Dermis blood vessel endothelial cell (primary cell): Measurements from ENCODE around the gene SLC35E4. TPM values are rescaled to one million over a fixed set of nuclear protein-coding genes. Genes with fewer than 3 reads are reported as not detected.
"Not testable (repeated sequence)": the region's sequence is repeated elsewhere in the genome, so short reads cannot be mapped to it uniquely, and the experiment has no call there.

Experiments used
- DNase-seq: peaks from one replicate; pipeline ENCODE4 v3.0.0; 2010
- total RNA-seq: library from RNA; depleted of rRNA; stranded (reverse); fragments of >200 nt; gene quantifications from 2 replicates; pipeline ENCODE4 v1.2.3, GENCODE V29; 2014

The SLC35E4 gene
- total RNA-seq, 1 donor from 2014 or later = 40.7 TPM

GRCh38 chr22:30612789-30613188 lies 22.8 kb upstream of the SLC35E4 start:
- DNase-seq = no peak

DNA sequence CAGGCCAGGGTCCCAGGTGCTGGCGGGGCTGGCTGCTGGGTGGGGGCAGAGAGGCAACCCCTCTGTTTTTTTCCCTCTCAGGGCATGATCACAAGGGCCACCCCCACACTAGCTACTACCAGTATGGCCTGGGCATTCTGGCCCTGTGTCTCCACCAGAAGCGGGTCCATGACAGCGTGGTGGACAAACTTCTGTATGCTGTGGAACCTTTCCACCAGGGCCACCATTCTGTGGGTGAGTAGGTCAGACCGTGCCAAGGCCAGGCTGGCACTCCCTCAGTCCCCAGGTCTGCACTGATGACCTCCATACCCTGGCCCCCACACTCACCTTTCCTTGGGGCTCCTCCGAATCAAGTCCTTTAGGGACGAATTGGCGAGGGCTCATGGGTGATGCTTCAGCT lies 21.3 kb upstream of the SLC35E4 start:
- DNase-seq = no peak

- DNase-seq = no peak
Observed at GRCh38 chr22:30614879-30615278, 20.7 kb upstream of the SLC35E4 start.

- DNase-seq = no peak
Observed at GRCh38 chr22:30615543-30615954, 20.0 kb upstream of the SLC35E4 start.

DNA sequence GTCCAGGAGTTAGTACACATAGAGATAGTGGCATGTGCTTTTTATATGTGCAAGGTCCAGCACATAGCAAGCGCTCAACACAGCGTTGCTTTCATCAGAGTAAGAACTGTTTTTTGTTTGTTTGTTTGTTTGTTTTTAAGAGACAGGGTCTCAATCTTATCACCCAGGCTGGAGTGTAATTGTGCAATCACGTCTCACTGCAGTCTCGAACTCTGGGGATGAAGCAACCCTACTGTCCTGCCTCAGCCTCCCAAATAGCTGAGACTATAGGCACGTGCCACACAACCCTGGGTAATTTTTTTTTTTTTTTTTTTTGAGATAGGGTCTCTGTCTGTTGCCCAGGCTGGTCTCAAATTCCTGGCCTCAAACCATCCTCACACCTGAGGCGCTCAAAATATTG lies 17.8 kb upstream of the SLC35E4 start:
- no peak for DNase-seq

GRCh38 chr22:30619909-30620308 lies 15.7 kb upstream of the SLC35E4 start:
- not testable (repeated sequence) for DNase-seq

DNA sequence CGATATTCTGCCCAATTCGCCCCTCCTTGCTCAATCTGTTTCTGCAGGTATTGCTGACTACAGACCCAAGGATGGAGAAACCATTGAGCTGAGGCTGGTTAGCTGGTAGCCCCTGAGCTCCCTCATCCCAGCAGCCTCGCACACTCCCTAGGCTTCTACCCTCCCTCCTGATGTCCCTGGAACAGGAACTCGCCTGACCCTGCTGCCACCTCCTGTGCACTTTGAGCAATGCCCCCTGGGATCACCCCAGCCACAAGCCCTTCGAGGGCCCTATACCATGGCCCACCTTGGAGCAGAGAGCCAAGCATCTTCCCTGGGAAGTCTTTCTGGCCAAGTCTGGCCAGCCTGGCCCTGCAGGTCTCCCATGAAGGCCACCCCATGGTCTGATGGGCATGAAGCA lies 9.2 kb upstream of the SLC35E4 start:
- no peak for DNase-seq

DNA sequence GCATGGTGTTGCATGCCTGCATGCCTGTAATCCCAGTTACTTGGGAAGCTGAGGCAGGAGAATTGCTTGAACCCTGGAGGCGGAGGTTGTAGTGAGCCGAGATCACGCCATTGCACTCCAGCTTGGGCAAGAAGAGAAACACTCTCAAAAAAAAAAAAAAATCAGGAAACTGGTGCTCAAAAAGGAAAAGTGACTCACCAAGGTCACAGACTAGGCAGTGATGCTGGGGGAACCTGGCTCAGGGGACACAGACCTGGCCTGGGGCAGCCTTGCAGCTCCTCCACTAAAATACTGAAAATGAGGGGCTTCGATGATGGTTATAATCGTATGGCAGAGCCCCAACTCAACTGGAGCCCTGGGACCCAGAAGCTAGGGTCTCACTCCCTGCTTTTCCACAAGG lies 8.1 kb upstream of the SLC35E4 start:
- DNase-seq = peak; percentile 68

- DNase-seq = no peak
Observed at GRCh38 chr22:30628491-30628890, 7.1 kb upstream of the SLC35E4 start.

- not testable (repeated sequence) for DNase-seq
Observed at GRCh38 chr22:30631469-30631868, 4.1 kb upstream of the SLC35E4 start.

GRCh38 chr22:30634471-30635233 lies 929 bp upstream of the SLC35E4 start:
- DNase-seq = peak; percentile 93

- DNase-seq = peak; percentile 55
Observed at GRCh38 chr22:30636226-30637077, 871 bp downstream of the SLC35E4 start.

DNA sequence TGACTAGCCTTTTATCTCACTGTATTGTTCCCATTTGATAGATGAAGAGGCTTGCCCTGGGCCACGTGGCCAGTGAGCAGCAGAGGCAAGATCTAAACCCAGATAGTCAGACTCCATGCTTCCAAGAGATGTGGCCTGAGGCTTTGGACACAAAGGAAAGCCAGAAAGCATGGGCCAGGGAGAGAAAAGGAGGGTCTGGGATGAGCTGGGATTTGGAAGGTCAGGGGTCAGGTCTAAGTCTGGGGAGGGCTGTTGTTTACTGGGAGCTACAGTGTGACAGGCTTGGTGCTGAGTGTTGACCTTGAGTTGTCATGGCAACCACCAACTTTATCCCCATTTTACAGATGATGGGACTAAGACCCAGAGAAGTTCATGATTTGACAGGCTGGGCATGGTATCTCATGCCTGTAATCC lies 2.1 kb downstream of the SLC35E4 start:
- DNase-seq = peak; percentile 21

DNA sequence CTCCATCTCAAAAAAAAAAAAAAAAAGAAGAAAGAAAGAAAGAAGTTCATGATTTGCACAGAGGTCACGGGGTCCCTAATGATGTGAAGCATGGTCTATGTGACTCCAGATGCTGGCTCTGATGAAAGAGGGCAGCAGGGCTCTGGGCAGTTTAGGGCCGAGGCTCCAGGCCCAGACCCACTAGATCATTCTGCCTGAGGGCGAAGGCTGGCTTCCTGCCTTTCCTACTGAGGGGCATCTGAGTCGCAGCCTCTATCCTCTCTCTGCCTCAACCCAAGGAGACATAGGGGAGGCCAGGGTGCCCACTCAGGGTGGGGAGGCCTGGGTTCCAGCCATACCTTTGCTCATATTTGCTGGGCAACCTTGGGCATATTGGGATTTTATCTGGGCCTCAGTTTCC lies 4.8 kb downstream of the SLC35E4 start:
- DNase-seq = no peak

GRCh38 chr22:30640839-30641430 lies 5.4 kb downstream of the SLC35E4 start:
- DNase-seq = no peak

DNA sequence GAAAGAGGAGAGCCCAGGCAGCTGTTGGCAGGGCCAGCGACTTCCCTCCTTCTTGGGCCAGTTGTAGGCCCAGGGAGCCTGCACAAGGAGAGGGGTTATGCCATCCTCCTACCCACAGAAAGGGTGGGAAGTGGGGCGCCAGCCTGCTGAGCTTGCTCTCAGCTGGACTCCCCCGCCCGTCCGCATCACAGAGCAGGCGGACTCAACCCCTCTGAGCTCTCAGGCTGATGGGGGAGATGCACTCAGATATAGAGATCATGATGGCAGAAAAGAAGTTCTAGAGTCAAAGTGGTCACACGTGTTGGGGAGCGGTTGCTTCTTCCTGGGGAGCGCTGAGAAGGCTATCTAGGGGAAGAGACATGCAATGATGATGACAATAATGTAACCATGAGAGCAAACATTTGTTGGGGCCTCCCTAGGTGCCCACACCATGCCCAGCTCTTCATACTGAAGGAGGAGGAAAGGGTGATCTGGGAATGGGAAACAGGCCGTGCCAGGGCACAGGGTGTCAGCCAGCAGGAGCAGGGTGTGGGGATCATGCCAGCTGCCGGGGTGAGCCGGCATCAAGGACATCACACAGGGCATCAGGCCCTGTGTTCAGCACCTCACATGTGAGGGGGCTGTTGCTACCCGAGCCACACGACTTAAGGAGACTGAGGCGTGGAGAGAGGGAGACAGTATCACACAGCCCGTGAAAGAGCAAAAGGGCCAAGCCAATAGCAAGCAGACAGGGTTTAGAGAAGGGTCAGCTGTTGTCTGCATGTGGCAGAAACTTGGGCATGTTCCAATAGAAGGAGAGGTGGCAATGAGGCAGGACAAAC lies 7.7 kb downstream of the SLC35E4 start:
- no peak for DNase-seq

- DNase-seq = no peak
Observed at GRCh38 chr22:30646518-30647160, 11.1 kb downstream of the SLC35E4 start.

DNA sequence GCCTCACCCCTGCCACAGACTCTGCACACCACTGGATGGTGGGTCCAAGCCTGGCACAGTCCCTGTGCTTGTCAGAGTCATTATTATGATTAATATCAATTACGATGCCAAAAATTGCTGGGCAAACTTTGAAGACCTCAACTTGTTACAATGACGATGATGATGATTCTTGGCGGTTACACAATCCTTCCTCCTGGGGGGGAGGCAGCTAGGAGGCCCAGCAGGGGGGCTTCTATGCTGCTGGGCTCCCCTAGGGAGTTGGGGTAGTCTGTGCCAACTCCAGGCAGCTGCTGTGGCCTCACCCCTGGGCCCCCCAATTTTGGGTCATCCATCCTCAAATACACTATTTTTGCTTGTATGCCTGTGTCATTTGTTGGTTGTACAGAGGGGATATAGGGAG lies 12.0 kb downstream of the SLC35E4 start:
- no peak for DNase-seq

GRCh38 chr22:30648825-30649224 lies 13.2 kb downstream of the SLC35E4 start:
- no peak for DNase-seq

- DNase-seq = peak; percentile 88
Observed at GRCh38 chr22:30649430-30650007, 13.9 kb downstream of the SLC35E4 start.

DNA sequence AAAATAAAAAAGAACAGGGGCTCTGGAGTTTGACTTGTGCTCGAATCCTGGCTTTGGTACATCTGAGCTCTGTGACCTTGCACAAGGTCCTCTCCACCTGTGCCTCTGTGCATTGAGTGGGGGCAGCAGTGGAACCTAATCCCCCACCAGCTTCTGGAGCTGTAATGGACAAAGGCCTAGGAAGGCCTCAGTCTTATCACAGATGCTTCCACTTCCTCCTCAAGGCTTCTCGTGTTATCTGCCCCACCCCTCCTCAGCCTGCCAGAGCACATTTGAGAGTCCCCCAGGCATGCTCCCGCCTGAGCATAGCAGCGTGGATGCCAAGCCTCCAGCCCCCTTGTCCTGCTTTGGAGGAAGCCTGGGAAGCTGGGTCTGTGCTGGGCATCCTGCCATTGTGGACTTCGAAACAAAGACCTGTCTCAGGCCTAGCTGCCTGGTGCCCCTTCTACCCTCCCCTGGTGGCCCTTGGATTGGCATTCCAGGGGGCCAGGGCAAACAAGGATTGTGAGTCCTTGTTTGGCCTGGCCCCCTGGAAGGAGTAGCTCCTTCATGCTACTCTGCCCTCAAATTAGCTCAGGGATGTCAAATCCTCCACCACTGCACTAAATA lies 15.0 kb downstream of the SLC35E4 start:
- DNase-seq = peak; percentile 75
